Measurements from ENCODE around the gene NKX2-2. TPM values are rescaled to one million over a fixed set of nuclear protein-coding genes. Genes with fewer than 3 reads are reported as not detected.

Gene NKX2-2
- total RNA-seq, 1 donor from 2014 or later, result not detected

GRCh38 chr20:21464916-21465315 is 48.9 kb downstream of the NKX2-2 start:
- Histone ChIP-seq H3K27ac (no peak overlapping the region), H3K27me3 (no peaks in the 10 kb centered on the region), H3K36me3 (no peaks in the 10 kb centered on the region), H3K4me1 (no peaks in the 10 kb centered on the region), H3K9me3 (no peaks in the 10 kb centered on the region), H3K4me3 (no peak overlapping the region)
- DNase-seq (ENCODE audit: extremely low spot score in 2 of 2), result no peak
- TF ChIP-seq CTCF (IDR thresholded peaks at IDR 0.05) (no peak), POLR2A (IDR thresholded peaks at IDR 0.05) (no peak)
- intact Hi-C loops (cut with DNase I), result no loop called here

Other genes with a start within 250 kb of the NKX2-2 start
- 46.4 TPM for gene XRN2, start 210.7 kb downstream of the NKX2-2 start, total RNA-seq
- gene NKX2-4, start 116.5 kb downstream of the NKX2-2 start, total RNA-seq, result not detected
- gene PAX1, start 191.6 kb upstream of the NKX2-2 start, total RNA-seq, result not detected

Data from vagina (tissue), 2 donors.